ENCODE measurements around the gene COL21A1. TPM values are rescaled to one million over a fixed set of nuclear protein-coding genes. Genes with fewer than 3 reads are reported as not detected.

COL21A1 gene
- total RNA-seq, 4 donors from 2014 or later: 4.2 to 15.2 (median 4.9) TPM

- Histone ChIP-seq H3K9me3 (peaks cover 5% of the 10 kb centered on the region), H3K36me3 (no peaks in the 10 kb centered on the region), H3K27ac (no peak overlapping the region), H3K27me3 (no peaks in the 10 kb centered on the region), H3K4me1 (no peaks in the 10 kb centered on the region), H3K4me3 (no peak overlapping the region)
- DNase-seq (ENCODE audit: low spot score in 2 of 2): no peak
- 90% methylated on average over 5 of the region's 5 CpGs for WGBS
- TF ChIP-seq CTCF (IDR thresholded peaks at IDR 0.05): no peak
- no peak for TF ChIP-seq POLR2AphosphoS5 (IDR thresholded peaks at IDR 0.05)
- TF ChIP-seq EP300 (IDR thresholded peaks at IDR 0.05): no peak
- TF ChIP-seq POLR2A (IDR thresholded peaks at IDR 0.05): no peak
These were observed 53.5 kb downstream of the COL21A1 start for GRCh38 chr6:56193846-56194245.

- no peaks in the 10 kb centered on the region for H3K27me3 ChIP-seq
- no peaks in the 10 kb centered on the region for H3K36me3 ChIP-seq
- no peak for DNase-seq (ENCODE audit: low spot score in 2 of 2)
- H3K9me3 ChIP-seq: peaks cover 5% of the 10 kb centered on the region
- TF ChIP-seq CTCF (IDR thresholded peaks at IDR 0.05): no peak
- no peak for TF ChIP-seq POLR2A (IDR thresholded peaks at IDR 0.05)
- TF ChIP-seq EP300 (IDR thresholded peaks at IDR 0.05): no peak
- no peak for TF ChIP-seq POLR2AphosphoS5 (IDR thresholded peaks at IDR 0.05)
- no peak overlapping the region for H3K27ac ChIP-seq
- WGBS: 86% methylated on average over 9 of the region's 9 CpGs
- H3K4me3 ChIP-seq: no peak overlapping the region
- H3K4me1 ChIP-seq: no peaks in the 10 kb centered on the region
These were observed 59.0 kb downstream of the COL21A1 start for GRCh38 chr6:56188429-56188828.

- no peak for TF ChIP-seq EP300 (IDR thresholded peaks at IDR 0.05)
- TF ChIP-seq POLR2A (IDR thresholded peaks at IDR 0.05): no peak
- no peak for TF ChIP-seq POLR2AphosphoS5 (IDR thresholded peaks at IDR 0.05)
- TF ChIP-seq CTCF (IDR thresholded peaks at IDR 0.05): no peak
- no peak overlapping the region for H3K27ac ChIP-seq
- no peaks in the 10 kb centered on the region for H3K36me3 ChIP-seq
- no peaks in the 10 kb centered on the region for H3K4me1 ChIP-seq
- peaks cover 5% of the 10 kb centered on the region for H3K9me3 ChIP-seq
- DNase-seq (ENCODE audit: low spot score in 2 of 2): no peak
- no peak overlapping the region for H3K4me3 ChIP-seq
- H3K27me3 ChIP-seq: no peaks in the 10 kb centered on the region
These were observed 59.7 kb downstream of the COL21A1 start for GRCh38 chr6:56187686-56188085.

- Histone ChIP-seq H3K27ac (no peak overlapping the region), H3K4me1 (no peaks in the 10 kb centered on the region), H3K27me3 (no peaks in the 10 kb centered on the region), H3K36me3 (no peaks in the 10 kb centered on the region), H3K4me3 (no peak overlapping the region), H3K9me3 (peaks cover 16% of the 10 kb centered on the region)
- TF ChIP-seq EP300 (IDR thresholded peaks at IDR 0.05) (no peak), CTCF (IDR thresholded peaks at IDR 0.05) (no peak), POLR2AphosphoS5 (IDR thresholded peaks at IDR 0.05) (no peak)
- DNase-seq (ENCODE audit: low spot score in 2 of 2): no peak
These were observed 70.6 kb downstream of the COL21A1 start for GRCh38 chr6:56176741-56177140.

- no CpG with 5 or more reads among the region's 1 CpG for WGBS
- no peak overlapping the region for H3K4me3 ChIP-seq
- no peaks in the 10 kb centered on the region for H3K27me3 ChIP-seq
- H3K36me3 ChIP-seq: no peaks in the 10 kb centered on the region
- TF ChIP-seq CTCF (IDR thresholded peaks at IDR 0.05): no peak
- no peak for TF ChIP-seq EP300 (IDR thresholded peaks at IDR 0.05)
- no peak for TF ChIP-seq POLR2AphosphoS5 (IDR thresholded peaks at IDR 0.05)
- TF ChIP-seq POLR2A (IDR thresholded peaks at IDR 0.05): no peak
- H3K4me1 ChIP-seq: no peaks in the 10 kb centered on the region
- H3K9me3 ChIP-seq: peaks cover 16% of the 10 kb centered on the region
- H3K27ac ChIP-seq: no peak overlapping the region
- no peak for DNase-seq (ENCODE audit: low spot score in 2 of 2)
These were observed 74.2 kb downstream of the COL21A1 start for GRCh38 chr6:56173228-56173627.
